Osteoblast (primary cell): Measurements from ENCODE around the gene DROSHA. TPM values are rescaled to one million over a fixed set of nuclear protein-coding genes. Genes with fewer than 3 reads are reported as not detected.

Experiments used
- DNase-seq: peaks from one replicate; pipeline ENCODE4 v3.0.0; 2011; ENCODE audit warnings: low spot score, mixed read lengths; ENCODE audit not compliant: insufficient read length; ENCODE audit errors: missing footprints
- H2AFZ ChIP-seq: 2 replicates; pipeline ENCODE4 v1.6.0; 2011; ENCODE audit warnings: mild to moderate bottlenecking, low read length
- H3K27ac ChIP-seq: 2 replicates; pipeline ENCODE4 v1.5.1; 2011; ENCODE audit warnings: mild to moderate bottlenecking, low read depth, low read length, moderate library complexity
- H3K27me3 ChIP-seq: 2 replicates; pipeline ENCODE4 v1.6.0; 2012; ENCODE audit warnings: mild to moderate bottlenecking, control low read depth, inconsistent platforms, low read length, moderate library complexity; ENCODE audit not compliant: insufficient read depth
- H3K36me3 ChIP-seq: 2 replicates; pipeline ENCODE4 v1.5.1; 2011; ENCODE audit warnings: mild to moderate bottlenecking, low read length, control low read depth, moderate library complexity; ENCODE audit not compliant: insufficient read depth
- H3K4me1 ChIP-seq: 2 replicates; pipeline ENCODE4 v1.5.1; 2011; ENCODE audit warnings: mild to moderate bottlenecking, low read length, control low read depth, moderate library complexity; ENCODE audit not compliant: insufficient read depth
- H3K4me2 ChIP-seq: 2 replicates; pipeline ENCODE4 v1.6.0; 2011; ENCODE audit warnings: mild to moderate bottlenecking, low read length; ENCODE audit not compliant: insufficient read depth
- H3K4me3 ChIP-seq: fragments of 200-600 bp; sonication (generic); 3 replicates; pipeline ENCODE4 v1.5.1; 2012; ENCODE audit warnings: mild to moderate bottlenecking, low read length, inconsistent platforms; ENCODE audit not compliant: insufficient read depth
- H3K79me2 ChIP-seq: 2 replicates; pipeline ENCODE4 v1.6.0; 2012; ENCODE audit warnings: mild to moderate bottlenecking, low read length, control low read depth, inconsistent platforms; ENCODE audit not compliant: insufficient read depth
- H3K9me3 ChIP-seq: 2 replicates; pipeline ENCODE4 v1.5.1; 2011; ENCODE audit warnings: low read depth, low read length, control low read depth
- H4K20me1 ChIP-seq: 2 replicates; pipeline ENCODE4 v1.6.0; 2012; ENCODE audit warnings: mild to moderate bottlenecking, low read length, control low read depth; ENCODE audit not compliant: insufficient read depth
- CTCF ChIP-seq: IDR thresholded peaks from 2 replicates; pipeline ENCODE4 v1.5.1; 2011; ENCODE audit warnings: mild to moderate bottlenecking, low read depth, low read length, moderate library complexity; ENCODE audit errors: extremely low read depth
- total RNA-seq: library from RNA; depleted of rRNA; stranded (reverse); fragments of >200 nt; gene quantifications from 2 replicates; pipeline ENCODE4 v1.2.3, GENCODE V29; 2012

Gene DROSHA
- total RNA-seq, 1 donor = 32.9 TPM

DNA sequence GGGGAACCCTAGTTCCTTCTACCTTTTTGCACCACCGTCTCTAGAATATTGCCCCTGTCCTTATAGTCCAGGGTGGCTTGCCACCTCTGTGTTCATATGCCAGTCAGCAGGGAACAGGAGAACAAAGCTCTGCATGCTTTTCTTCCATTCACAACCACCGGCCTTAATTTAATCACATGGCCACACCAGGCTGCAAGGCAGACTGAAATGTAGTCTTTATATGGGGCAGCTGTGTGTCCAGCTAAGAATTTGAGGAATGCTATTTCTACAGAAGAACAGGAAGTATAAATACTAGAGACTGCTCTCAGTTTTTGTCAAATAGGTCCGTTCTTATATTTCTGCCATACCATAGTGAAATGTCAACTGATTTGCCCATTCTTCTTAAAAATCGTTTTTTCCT is 6.0 kb upstream of the DROSHA start:
- H3K9me3 ChIP-seq = no peaks in the 10 kb centered on the region
- H2AFZ ChIP-seq = no peak overlapping the region
- H3K4me3 ChIP-seq = no peak overlapping the region
- H3K36me3 ChIP-seq = peaks cover 64% of the 10 kb centered on the region
- DNase-seq = no peak
- peaks cover 9% of the 10 kb centered on the region for H3K4me1 ChIP-seq
- no peaks in the 10 kb centered on the region for H3K27me3 ChIP-seq
- H3K27ac ChIP-seq = no peak overlapping the region
- H3K4me2 ChIP-seq = no peak overlapping the region
- peaks cover 28% of the 10 kb centered on the region for H3K79me2 ChIP-seq
- TF ChIP-seq CTCF = no peak
- H4K20me1 ChIP-seq = no peaks in the 10 kb centered on the region

- no peak for DNase-seq
- H3K9me3 ChIP-seq = no peaks in the 10 kb centered on the region
- no peak overlapping the region for H3K4me2 ChIP-seq
- H3K4me3 ChIP-seq = no peak overlapping the region
- H3K36me3 ChIP-seq = peaks cover 59% of the 10 kb centered on the region
- H3K27me3 ChIP-seq = no peaks in the 10 kb centered on the region
- no peak overlapping the region for H3K27ac ChIP-seq
- TF ChIP-seq CTCF = no peak
- H4K20me1 ChIP-seq = no peaks in the 10 kb centered on the region
- H3K79me2 ChIP-seq = peaks cover 33% of the 10 kb centered on the region
- H3K4me1 ChIP-seq = peaks cover 9% of the 10 kb centered on the region
- no peak overlapping the region for H2AFZ ChIP-seq
Observed at GRCh38 chr5:31537349-31537748, 5.5 kb upstream of the DROSHA start.

DNA sequence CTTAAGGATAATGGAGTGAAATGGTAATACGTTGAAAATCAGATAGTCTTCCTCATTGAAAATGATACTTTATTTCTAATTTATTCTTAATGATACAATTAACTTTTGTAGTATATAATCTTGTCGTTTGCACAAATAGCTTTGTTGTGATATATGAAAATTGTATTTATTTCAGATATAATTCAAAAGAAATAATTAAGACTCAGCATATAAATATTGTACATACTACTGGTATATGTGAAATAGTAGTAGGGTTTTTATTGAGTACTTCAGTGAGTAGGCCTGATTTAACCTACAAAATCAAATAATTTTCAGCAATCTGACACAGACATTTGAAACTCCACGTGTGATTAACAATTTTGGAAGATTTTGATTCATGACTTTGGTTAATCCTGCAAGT is 5.0 kb upstream of the DROSHA start:
- H3K79me2 ChIP-seq = peaks cover 33% of the 10 kb centered on the region
- H3K36me3 ChIP-seq = peaks cover 57% of the 10 kb centered on the region
- H3K27ac ChIP-seq = no peak overlapping the region
- H3K4me1 ChIP-seq = peaks cover 9% of the 10 kb centered on the region
- no peaks in the 10 kb centered on the region for H4K20me1 ChIP-seq
- no peak for DNase-seq
- H3K9me3 ChIP-seq = no peaks in the 10 kb centered on the region
- no peaks in the 10 kb centered on the region for H3K27me3 ChIP-seq
- no peak overlapping the region for H3K4me3 ChIP-seq
- no peak overlapping the region for H2AFZ ChIP-seq
- H3K4me2 ChIP-seq = no peak overlapping the region
- TF ChIP-seq CTCF = no peak

DNA sequence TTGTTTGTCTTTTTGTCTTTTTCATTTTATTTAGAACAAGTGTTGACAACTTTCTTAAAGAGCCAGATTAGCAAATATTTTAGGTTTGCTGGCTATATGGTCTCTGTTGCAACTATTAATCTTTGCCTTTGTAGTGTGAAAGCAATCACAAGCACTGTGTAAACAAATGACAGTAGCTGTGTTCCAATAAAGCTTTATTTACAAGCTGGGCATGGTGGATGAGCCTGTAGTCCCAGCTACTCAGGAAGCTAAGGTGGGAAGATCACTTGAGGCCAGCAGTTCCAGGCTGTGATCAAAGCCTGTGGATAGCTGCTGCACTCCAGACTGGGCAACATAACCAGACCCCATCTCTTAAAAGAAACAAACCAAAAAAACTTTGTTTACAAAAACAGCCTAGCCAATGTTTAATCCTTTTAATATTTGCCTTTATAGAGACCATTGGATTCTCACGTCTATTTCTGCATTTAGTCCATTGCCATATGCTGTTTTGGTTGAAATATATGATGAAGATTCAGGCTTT is 2.7 kb upstream of the DROSHA start:
- no peaks in the 10 kb centered on the region for H3K9me3 ChIP-seq
- H3K4me1 ChIP-seq = peaks cover 16% of the 10 kb centered on the region
- H3K27ac ChIP-seq = no peak overlapping the region
- DNase-seq = no peak
- no peaks in the 10 kb centered on the region for H3K27me3 ChIP-seq
- peaks cover 56% of the 10 kb centered on the region for H3K79me2 ChIP-seq
- no peak for TF ChIP-seq CTCF
- H2AFZ ChIP-seq = no peak overlapping the region
- no peaks in the 10 kb centered on the region for H4K20me1 ChIP-seq
- no peak overlapping the region for H3K4me2 ChIP-seq
- peaks cover 46% of the 10 kb centered on the region for H3K36me3 ChIP-seq
- no peak overlapping the region for H3K4me3 ChIP-seq
